BJ (cell line): ENCODE results near the gene TPD52L1. TPM values are rescaled to one million over a fixed set of nuclear protein-coding genes. Genes with fewer than 3 reads are reported as not detected.
A peak's percentile ranks its signal among the peaks of the same experiment; 100 is the strongest.

ENCODE experiments used
- CTCF ChIA-PET: fragments of 350-600 bp; formaldehyde crosslinking; extraction: SDS; loops from one replicate; lab custom pipeline; 2021; ENCODE audit warnings: antibody characterized with exemption, inconsistent platforms; lab: Yijun Ruan, JAX
- POLR2A ChIA-PET: fragments of 300-600 bp; sonication (Branson Sonifier 250); formaldehyde crosslinking; extraction: SDS; loops from one replicate; lab custom pipeline; 2021; ENCODE audit warnings: antibody characterized with exemption; lab: Charles Lee
- DNase-seq: peaks from one replicate; pipeline ENCODE4 v3.0.0-alpha.2; 2011; ENCODE audit warnings: low read depth
- H3K27me3 ChIP-seq: 2 replicates; pipeline ENCODE4 v1.6.0; 2011; ENCODE audit warnings: low read length; ENCODE audit not compliant: control insufficient read depth, insufficient read depth
- H3K36me3 ChIP-seq: 2 replicates; pipeline ENCODE4 v1.5.1; 2011; ENCODE audit warnings: low read length; ENCODE audit not compliant: control insufficient read depth, insufficient read depth
- H3K4me3 ChIP-seq: 2 replicates; pipeline ENCODE4 v1.5.1; 2011; ENCODE audit warnings: low read depth, mild to moderate bottlenecking, control low read depth, low read length
- polyA minus RNA-seq: library from RNA; depleted of rRNA, polyadenylated mRNA; stranded (reverse); fragments of >200 nt; gene quantifications from 2 replicates; pipeline ENCODE4 v1.2.3, GENCODE V29; 2011; rRNA and poly(A)+ RNA removed
- polyA plus RNA-seq: library from polyadenylated mRNA; depleted of rRNA; stranded (reverse); fragments of >200 nt; gene quantifications from 2 replicates; pipeline ENCODE4 v1.2.3, GENCODE V29; 2011; rRNA removed
- TF ChIP-seq, protein P1 (sequence below): IDR thresholded peaks from 2 replicates; pipeline ENCODE4 v1.5.1; 2011; ENCODE audit warnings: low read depth, mild to moderate bottlenecking, control low read depth, inconsistent platforms, low read length, moderate library complexity; ENCODE audit not compliant: insufficient read depth

The TPD52L1 gene, protein sequence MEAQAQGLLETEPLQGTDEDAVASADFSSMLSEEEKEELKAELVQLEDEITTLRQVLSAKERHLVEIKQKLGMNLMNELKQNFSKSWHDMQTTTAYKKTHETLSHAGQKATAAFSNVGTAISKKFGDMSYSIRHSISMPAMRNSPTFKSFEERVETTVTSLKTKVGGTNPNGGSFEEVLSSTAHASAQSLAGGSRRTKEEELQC
- 155 and 163 TPM in 2 replicates for polyA plus RNA-seq
- 17.0 and 24.1 TPM in 2 replicates for polyA minus RNA-seq

DNA sequence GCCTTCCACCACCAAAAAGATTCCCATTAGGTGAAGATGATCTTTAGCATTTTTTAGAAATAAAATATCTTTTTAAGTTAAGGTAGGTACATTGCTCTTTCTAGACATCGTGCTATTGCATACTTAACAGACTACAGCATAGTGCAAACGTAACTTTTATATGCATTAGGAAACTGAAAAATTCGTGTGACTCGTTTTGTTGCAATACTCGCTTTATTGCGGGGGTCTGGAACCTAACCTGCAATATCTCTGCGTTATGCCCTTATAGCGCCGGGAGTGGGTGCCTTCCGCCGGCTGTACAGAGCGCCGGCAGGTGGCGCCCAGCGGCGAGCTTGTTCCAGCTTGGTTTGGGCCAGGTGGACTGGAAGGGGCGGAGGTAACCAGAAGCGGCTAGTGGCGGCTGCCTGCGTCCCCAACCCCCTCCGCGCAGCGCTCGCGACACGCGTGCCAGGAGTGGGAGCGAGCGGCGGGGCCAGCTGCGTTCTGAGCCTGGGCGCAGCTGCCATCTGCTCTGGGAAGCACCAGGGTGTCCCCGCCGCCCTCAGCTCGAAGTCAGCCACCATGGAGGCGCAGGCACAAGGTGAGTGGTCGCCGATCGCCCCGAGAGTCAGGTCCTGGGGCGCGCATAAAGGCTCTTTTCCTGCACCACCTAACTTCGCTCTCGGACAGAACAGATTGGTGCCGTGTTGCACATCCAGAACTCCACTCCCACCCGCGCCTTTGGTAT is at the start of gene TPD52L1:
Gene TPD52L1, plus strand, starts transcription at position 383 of the 727 bp plus-strand sequence. Its CDS starts 179 bp downstream, at position 562.
- POLR2A ChIA-PET: no interaction called here
- no peak for DNase-seq

DNA sequence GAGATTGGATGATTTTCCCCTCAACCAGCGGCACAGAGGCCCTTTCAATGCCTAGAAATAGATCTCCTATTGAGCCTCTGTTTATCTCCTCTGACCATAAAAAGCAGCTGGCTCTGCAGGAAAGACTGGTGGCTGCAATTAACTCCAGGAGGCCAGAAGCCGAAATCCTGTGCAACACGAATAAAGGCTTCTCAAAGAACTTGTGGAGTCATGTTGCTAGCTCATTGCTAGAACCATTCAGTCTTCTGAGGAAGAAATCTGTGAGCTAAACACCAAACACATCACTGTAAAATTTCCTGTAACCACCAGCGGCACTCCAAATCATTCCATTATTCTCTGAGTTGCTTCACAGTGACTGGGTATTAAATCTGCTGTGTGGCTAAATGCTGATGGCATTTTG is 49.1 kb upstream of the TPD52L1 start:
- ChIA-PET POLR2A (interaction anchor here (0.8 kb wide), 1 partner anchor 132 kb away, joined by 3 read pairs; no protein-coding TSS in a partner anchor), CTCF (interaction anchor here (2.0 to 2.4 kb wide), 2 partner anchors 10 to 234 kb away, joined by 5 to 15 read pairs; no protein-coding TSS in a partner anchor)
- peak; percentile 65 for DNase-seq
- TF ChIP-seq, protein P1, sequence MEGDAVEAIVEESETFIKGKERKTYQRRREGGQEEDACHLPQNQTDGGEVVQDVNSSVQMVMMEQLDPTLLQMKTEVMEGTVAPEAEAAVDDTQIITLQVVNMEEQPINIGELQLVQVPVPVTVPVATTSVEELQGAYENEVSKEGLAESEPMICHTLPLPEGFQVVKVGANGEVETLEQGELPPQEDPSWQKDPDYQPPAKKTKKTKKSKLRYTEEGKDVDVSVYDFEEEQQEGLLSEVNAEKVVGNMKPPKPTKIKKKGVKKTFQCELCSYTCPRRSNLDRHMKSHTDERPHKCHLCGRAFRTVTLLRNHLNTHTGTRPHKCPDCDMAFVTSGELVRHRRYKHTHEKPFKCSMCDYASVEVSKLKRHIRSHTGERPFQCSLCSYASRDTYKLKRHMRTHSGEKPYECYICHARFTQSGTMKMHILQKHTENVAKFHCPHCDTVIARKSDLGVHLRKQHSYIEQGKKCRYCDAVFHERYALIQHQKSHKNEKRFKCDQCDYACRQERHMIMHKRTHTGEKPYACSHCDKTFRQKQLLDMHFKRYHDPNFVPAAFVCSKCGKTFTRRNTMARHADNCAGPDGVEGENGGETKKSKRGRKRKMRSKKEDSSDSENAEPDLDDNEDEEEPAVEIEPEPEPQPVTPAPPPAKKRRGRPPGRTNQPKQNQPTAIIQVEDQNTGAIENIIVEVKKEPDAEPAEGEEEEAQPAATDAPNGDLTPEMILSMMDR: no peak
- Histone ChIP-seq H3K27me3 (no peaks in the 10 kb centered on the region), H3K36me3 (no peaks in the 10 kb centered on the region), H3K4me3 (no peak overlapping the region)

More for the DNA sequence above, at the start of gene TPD52L1:
- Histone ChIP-seq H3K36me3 (no peaks in the 10 kb centered on the region), H3K27me3 (no peaks in the 10 kb centered on the region; the same call in 1 of the 2 replicates), H3K4me3 (peak within 1 kb of the TSS; percentile 56)
- TF ChIP-seq, protein P1: peak; percentile 96
- CTCF ChIA-PET: interaction anchor here (0.6 to 7.0 kb wide), 30 partner anchors 10 to 283 kb away, joined by 3 to 50 read pairs (median 4); partner anchors contain the start of gene HDDC2

DNA sequence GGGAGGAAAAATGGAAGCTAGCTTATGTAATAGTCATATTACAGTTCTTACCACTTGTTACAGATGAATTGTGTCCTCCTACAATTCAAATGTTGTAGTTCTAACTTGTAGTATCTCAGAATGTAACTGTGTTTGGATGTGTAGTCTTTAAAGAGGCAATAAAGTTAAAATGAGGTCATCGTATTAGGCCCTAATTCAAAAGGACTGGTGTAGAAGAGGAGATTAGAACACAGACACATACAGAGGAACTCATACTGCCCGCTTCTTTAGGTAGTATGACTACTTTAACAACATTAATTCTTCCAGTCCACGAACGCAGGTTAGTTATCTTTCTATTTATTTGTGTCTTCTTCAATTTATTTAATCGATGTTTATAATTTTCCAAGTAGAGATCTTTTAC is 46.5 kb upstream of the TPD52L1 start:
- TF ChIP-seq, protein P1: no peak
- Histone ChIP-seq H3K27me3 (no peaks in the 10 kb centered on the region), H3K4me3 (no peak overlapping the region), H3K36me3 (no peaks in the 10 kb centered on the region)
- CTCF ChIA-PET: no interaction called here
- DNase-seq: no peak
- POLR2A ChIA-PET: no interaction called here

DNA sequence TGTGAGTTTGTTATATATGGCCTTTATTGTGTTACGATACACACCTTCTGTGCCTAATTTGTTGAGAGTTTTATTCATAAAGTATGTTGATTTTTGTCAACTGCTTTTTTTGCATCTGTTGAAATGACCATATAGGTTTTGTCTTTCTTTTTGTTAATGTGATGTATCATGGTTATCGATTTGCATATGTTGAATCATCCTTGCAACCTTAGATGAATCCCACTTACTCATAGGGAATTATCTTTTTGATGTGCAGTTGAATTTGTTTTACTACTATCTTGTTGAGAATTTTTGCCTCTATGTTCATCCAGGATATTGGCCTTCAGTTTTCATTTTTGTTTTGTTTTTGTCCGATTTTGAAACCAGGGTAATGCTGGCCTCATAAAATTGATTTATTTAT is 45.7 kb upstream of the TPD52L1 start:
- no peak for DNase-seq

More for the DNA sequence above, 45.7 kb upstream of the TPD52L1 start:
- ChIA-PET POLR2A (no interaction called here), CTCF (no interaction called here)
- TF ChIP-seq, protein P1: no peak
- Histone ChIP-seq H3K36me3 (no peaks in the 10 kb centered on the region), H3K4me3 (no peak overlapping the region), H3K27me3 (no peaks in the 10 kb centered on the region)
